ENCODE data around the gene RWDD2A.
"Not testable (repeated sequence)": the region's sequence is repeated elsewhere in the genome, so short reads cannot be mapped to it uniquely, and the experiment has no call there.

Gene RWDD2A

GRCh38 chr6:83192871-83193746 is at the start of gene RWDD2A, which contains the start of gene PGM3:
RWDD2A (plus strand) TSS chr6:83193357; CDS start chr6:83194452, 1,095 bp downstream.
PGM3 (minus strand) TSS chr6:83193265; CDS start chr6:83191012, 2,253 bp downstream.
- peak; percentile 93 for DNase-seq (ENCODE audit: low spot score)

- no peak for DNase-seq (ENCODE audit: low spot score)
Observed at GRCh38 chr6:83151114-83151513, 42.0 kb upstream of the RWDD2A start.

GRCh38 chr6:83152913-83153312 is 40.2 kb upstream of the RWDD2A start:
- DNase-seq (ENCODE audit: low spot score) = no peak

GRCh38 chr6:83153883-83154521 is 39.2 kb upstream of the RWDD2A start:
- DNase-seq (ENCODE audit: low spot score) = no peak

GRCh38 chr6:83155794-83156193 is 37.4 kb upstream of the RWDD2A start:
- DNase-seq (ENCODE audit: low spot score) = no peak

GRCh38 chr6:83160167-83160566 is 33.0 kb upstream of the RWDD2A start:
- DNase-seq (ENCODE audit: low spot score) = no peak

- DNase-seq (ENCODE audit: low spot score) = no peak
Observed at GRCh38 chr6:83167726-83168278, 25.4 kb upstream of the RWDD2A start.

- no peak for DNase-seq (ENCODE audit: low spot score)
Observed at GRCh38 chr6:83168556-83168955, 24.6 kb upstream of the RWDD2A start.

- no peak for DNase-seq (ENCODE audit: low spot score)
Observed at GRCh38 chr6:83169106-83169505, 24.1 kb upstream of the RWDD2A start.

GRCh38 chr6:83169511-83169910 is 23.6 kb upstream of the RWDD2A start:
- no peak for DNase-seq (ENCODE audit: low spot score)

GRCh38 chr6:83176246-83176645 is 16.9 kb upstream of the RWDD2A start:
- no peak for DNase-seq (ENCODE audit: low spot score)

- no peak for DNase-seq (ENCODE audit: low spot score)
Observed at GRCh38 chr6:83180426-83180950, 12.7 kb upstream of the RWDD2A start.

- DNase-seq (ENCODE audit: low spot score) = no peak
Observed at GRCh38 chr6:83182114-83182513, 11.0 kb upstream of the RWDD2A start.

GRCh38 chr6:83183082-83183828 is 9.9 kb upstream of the RWDD2A start:
- DNase-seq (ENCODE audit: low spot score) = no peak

GRCh38 chr6:83185096-83185495 is 8.1 kb upstream of the RWDD2A start:
- no peak for DNase-seq (ENCODE audit: low spot score)

- no peak for DNase-seq (ENCODE audit: low spot score)
Observed at GRCh38 chr6:83188501-83188900, 4.7 kb upstream of the RWDD2A start.

GRCh38 chr6:83190626-83191025 is 2.5 kb upstream of the RWDD2A start:
- DNase-seq (ENCODE audit: low spot score) = no peak

- DNase-seq (ENCODE audit: low spot score) = not testable (repeated sequence)
Observed at GRCh38 chr6:83191974-83192373, 1.2 kb upstream of the RWDD2A start.

GRCh38 chr6:83192456-83192855 is 701 bp upstream of the RWDD2A start:
- DNase-seq (ENCODE audit: low spot score) = no peak

- peak; percentile 82 for DNase-seq (ENCODE audit: low spot score)
Observed at GRCh38 chr6:83193747-83194566, 800 bp downstream of the RWDD2A start.
